Lower leg skin (tissue), 4 donors: ENCODE results near the gene TM4SF18. TPM values are rescaled to one million over a fixed set of nuclear protein-coding genes. Genes with fewer than 3 reads are reported as not detected.

Experiments
- DNase-seq, 2 donors: peaks; one replicate each; pipeline ENCODE4 v3.0.0-alpha.2; 2019; ENCODE audit warnings: low spot score in 2 of 2
- H3K4me3 ChIP-seq: fragments of 200-600 bp; sonication (generic); 2 replicates; pipeline ENCODE4 v1.5.1; 2017; ENCODE audit warnings: mild to moderate bottlenecking, low read depth; ENCODE audit not compliant: poor library complexity, severe bottlenecking
- CTCF ChIP-seq, 3 donors: fragments of 450-650 bp; IDR thresholded peaks; one replicate each; pipeline ENCODE4 v1.5.1; 2016; ENCODE audit warnings: antibody characterized with exemption in 3 of 3, mild to moderate bottlenecking in 3 of 3, moderate library complexity in 2 of 3
- POLR2A ChIP-seq, 2 donors: fragments of 450-650 bp; IDR thresholded peaks; one replicate each; pipeline ENCODE4 v1.6.1; 2016 to 2017; ENCODE audit warnings: antibody characterized with exemption in 2 of 2, mild to moderate bottlenecking in 1 of 2, moderate library complexity in 1 of 2
- WGBS, 2 donors: methylation state at CpG; one replicate each; pipeline ENCODE4 v1.1.5; 2018; 5-methylcytosine and 5-hydroxymethylcytosine counted together
- intact Hi-C: fragments of 100-400 bp; cut with DNase I; formaldehyde crosslinking; loops from one replicate; pipeline ENCODE4 v1.15.0; 2023; ENCODE audit warnings: low total_unique reads
- total RNA-seq, 4 donors: library from RNA; depleted of rRNA; stranded (reverse); fragments of >200 nt; gene quantifications; one replicate each; pipeline ENCODE4 v1.1.0, GENCODE V29; 2016

The TM4SF18 gene
- total RNA-seq, 4 donors from 2014 or later, result 1.3 to 4.9 (median 3.0) TPM

GRCh38 chr3:149369991-149370866, 36.8 kb upstream of the TM4SF18 start:
- intact Hi-C loops, result no loop called here
- no peak overlapping the region for H3K4me3 ChIP-seq
- TF ChIP-seq CTCF (IDR thresholded peaks at IDR 0.05) (no peak), POLR2A (IDR thresholded peaks at IDR 0.05) (no peak)
- WGBS, 2 donors, result 36 to 62% methylated on average over 3 of the region's 3 CpGs
- DNase-seq, result no peak

GRCh38 chr3:149368674-149369497, 35.5 kb upstream of the TM4SF18 start:
- no peak overlapping the region for H3K4me3 ChIP-seq
- no peak for DNase-seq
- no peak for TF ChIP-seq POLR2A (IDR thresholded peaks at IDR 0.05)
- TF ChIP-seq CTCF (IDR thresholded peaks at IDR 0.05), result no peak
- intact Hi-C loops, result no loop called here
- 74 to 84% methylated on average over 6 of the region's 6 CpGs for WGBS, 2 donors

- no peak for DNase-seq
- intact Hi-C loops, result no loop called here
- H3K4me3 ChIP-seq, result no peak overlapping the region
- WGBS, 2 donors, result 52 to 61% methylated on average over 6 of the region's 6 CpGs
- TF ChIP-seq CTCF (IDR thresholded peaks at IDR 0.05), result no peak
- no peak for TF ChIP-seq POLR2A (IDR thresholded peaks at IDR 0.05)
Measured at GRCh38 chr3:149368201-149368673, 34.8 kb upstream of the TM4SF18 start.

- 44 to 49% methylated on average over 3 of the region's 3 CpGs for WGBS, 2 donors
- intact Hi-C loops, result no loop called here
- no peak for DNase-seq
- no peak overlapping the region for H3K4me3 ChIP-seq
- TF ChIP-seq CTCF (IDR thresholded peaks at IDR 0.05) (no peak), POLR2A (IDR thresholded peaks at IDR 0.05) (no peak)
Measured at GRCh38 chr3:149366941-149367840, 33.8 kb upstream of the TM4SF18 start.

- no peak for TF ChIP-seq POLR2A (IDR thresholded peaks at IDR 0.05)
- DNase-seq, result no peak
- WGBS, 2 donors, result 79 to 81% methylated on average over 2 of the region's 2 CpGs
- intact Hi-C loops, result no loop called here
- H3K4me3 ChIP-seq, result no peak overlapping the region
Measured at GRCh38 chr3:149366031-149366430, 32.6 kb upstream of the TM4SF18 start.
